Transverse colon (tissue), 4 donors: ENCODE measurements around the gene DSCAM.

ENCODE experiments used
- EP300 ChIP-seq: sonication (generic); formaldehyde crosslinking; IDR thresholded peaks from one replicate; pipeline ENCODE4 v1.6.1; 2017; ENCODE audit warnings: antibody characterized with exemption, low read depth
- POLR2A ChIP-seq: fragments of 450-650 bp; IDR thresholded peaks from one replicate; pipeline ENCODE4 v1.6.1; 2016; ENCODE audit warnings: antibody characterized with exemption, mild to moderate bottlenecking, moderate library complexity
- POLR2AphosphoS5 ChIP-seq, 3 donors: sonication (generic); formaldehyde crosslinking; IDR thresholded peaks; one replicate each; pipeline ENCODE4 v1.6.1; 2016; ENCODE audit warnings: antibody characterized with exemption in 3 of 3
- TF ChIP-seq, protein P1 (sequence below), 5 experiments: fragments of 200-600 bp in 3 of 5; fragments of 450-650 bp in 2 of 5; sonication (generic) in 3 of 5; IDR thresholded peaks; 1 replicate in 2 of 5; 2 replicates in 3 of 5; pipeline ENCODE4 v1.5.1; 2016 to 2017; ENCODE audit warnings: antibody characterized with exemption in 5 of 5, inconsistent platforms in 3 of 5, mild to moderate bottlenecking in 2 of 5, moderate library complexity in 1 of 5

GRCh38 chr21:40547906-40548513 is 298.9 kb downstream of the DSCAM start:
- TF ChIP-seq, protein P1, sequence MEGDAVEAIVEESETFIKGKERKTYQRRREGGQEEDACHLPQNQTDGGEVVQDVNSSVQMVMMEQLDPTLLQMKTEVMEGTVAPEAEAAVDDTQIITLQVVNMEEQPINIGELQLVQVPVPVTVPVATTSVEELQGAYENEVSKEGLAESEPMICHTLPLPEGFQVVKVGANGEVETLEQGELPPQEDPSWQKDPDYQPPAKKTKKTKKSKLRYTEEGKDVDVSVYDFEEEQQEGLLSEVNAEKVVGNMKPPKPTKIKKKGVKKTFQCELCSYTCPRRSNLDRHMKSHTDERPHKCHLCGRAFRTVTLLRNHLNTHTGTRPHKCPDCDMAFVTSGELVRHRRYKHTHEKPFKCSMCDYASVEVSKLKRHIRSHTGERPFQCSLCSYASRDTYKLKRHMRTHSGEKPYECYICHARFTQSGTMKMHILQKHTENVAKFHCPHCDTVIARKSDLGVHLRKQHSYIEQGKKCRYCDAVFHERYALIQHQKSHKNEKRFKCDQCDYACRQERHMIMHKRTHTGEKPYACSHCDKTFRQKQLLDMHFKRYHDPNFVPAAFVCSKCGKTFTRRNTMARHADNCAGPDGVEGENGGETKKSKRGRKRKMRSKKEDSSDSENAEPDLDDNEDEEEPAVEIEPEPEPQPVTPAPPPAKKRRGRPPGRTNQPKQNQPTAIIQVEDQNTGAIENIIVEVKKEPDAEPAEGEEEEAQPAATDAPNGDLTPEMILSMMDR (IDR thresholded peaks at IDR 0.05), result no peak
- no peak for TF ChIP-seq EP300
- TF ChIP-seq POLR2AphosphoS5 (IDR thresholded peaks at IDR 0.05), result no peak
- TF ChIP-seq POLR2A, result no peak
